Activated CD4-positive, alpha-beta T cell treated with anti-CD3 and anti-CD28 coated beads, Interleukin-2, amount 10 ng/mL, durations not matched to agents 7 days and 5 days (primary cell): ENCODE results near the gene PTPMT1. TPM values are rescaled to one million over a fixed set of nuclear protein-coding genes. Genes with fewer than 3 reads are reported as not detected.

ENCODE experiments used
- CTCF ChIA-PET: fragments of 350-600 bp; sonication (Branson Sonifier 250); formaldehyde crosslinking; loops from one replicate; lab custom pipeline; 2021; ENCODE audit warnings: antibody characterized with exemption; lab: Charles Lee
- POLR2A ChIA-PET: fragments of 350-600 bp; sonication (Branson Sonifier 250); formaldehyde crosslinking; loops from one replicate; lab custom pipeline; 2021; ENCODE audit warnings: antibody characterized with exemption; lab: Charles Lee
- DNase-seq: peaks from one replicate; pipeline ENCODE4 v3.0.0-alpha.2; 2020
- H3K27ac Mint-ChIP-seq: one replicate; pipeline ENCODE4 v1.8.0; 2021; ENCODE audit warnings: mild to moderate bottlenecking, moderate library complexity, mixed read lengths
- H3K27me3 Mint-ChIP-seq: one replicate; pipeline ENCODE4 v1.8.0; 2021; ENCODE audit warnings: mixed read lengths
- H3K36me3 Mint-ChIP-seq: one replicate; pipeline ENCODE4 v1.8.0; 2021; ENCODE audit warnings: low read depth, mixed read lengths
- H3K4me1 Mint-ChIP-seq: one replicate; pipeline ENCODE4 v1.8.0; 2021; ENCODE audit warnings: mixed read lengths
- H3K4me3 Mint-ChIP-seq: one replicate; pipeline ENCODE4 v1.8.0; 2021; ENCODE audit warnings: mild to moderate bottlenecking, moderate library complexity, mixed read lengths
- H3K9me3 Mint-ChIP-seq: one replicate; pipeline ENCODE4 v1.8.0; 2021; ENCODE audit warnings: mixed read lengths
- total RNA-seq, 2 experiments: library from RNA; stranded (reverse); gene quantifications; one replicate each; pipeline ENCODE4 v1.2.3, GENCODE V29; 2021

The PTPMT1 gene
- total RNA-seq, 2 experiments from 2014 or later = 34.2 to 40.5 TPM

- Mint-ChIP-seq H3K27me3 (no peaks in the 10 kb centered on the region), H3K4me3 (no peak overlapping the region), H3K27ac (no peak overlapping the region), H3K4me1 (peaks cover 20% of the 10 kb centered on the region), H3K9me3 (no peaks in the 10 kb centered on the region), H3K36me3 (peaks cover 45% of the 10 kb centered on the region)
- no peak for DNase-seq
- CTCF ChIA-PET = interaction anchor here (0.6 to 1.8 kb wide), 3 partner anchors 10 to 654 kb away, joined by 3 to 6 read pairs (median 3); no protein-coding TSS in a partner anchor
- POLR2A ChIA-PET = no interaction called here
Observed at GRCh38 chr11:47570651-47571356, 5.4 kb downstream of the PTPMT1 start.

- ChIA-PET CTCF (interaction anchor here (1.3 kb wide), 1 partner anchor 16 kb away, joined by 3 read pairs; no protein-coding TSS in a partner anchor), POLR2A (no interaction called here)
- Mint-ChIP-seq H3K27me3 (no peaks in the 10 kb centered on the region), H3K9me3 (no peaks in the 10 kb centered on the region), H3K4me1 (peaks cover 16% of the 10 kb centered on the region), H3K27ac (no peak overlapping the region), H3K4me3 (no peak overlapping the region), H3K36me3 (peaks cover 47% of the 10 kb centered on the region)
- DNase-seq = no peak
Observed at GRCh38 chr11:47571357-47571729, 5.9 kb downstream of the PTPMT1 start.

GRCh38 chr11:47571895-47572294 is 6.5 kb downstream of the PTPMT1 start:
- Mint-ChIP-seq H3K9me3 (no peaks in the 10 kb centered on the region), H3K27me3 (no peaks in the 10 kb centered on the region), H3K27ac (no peak overlapping the region), H3K4me3 (no peak overlapping the region), H3K36me3 (peaks cover 50% of the 10 kb centered on the region), H3K4me1 (peaks cover 11% of the 10 kb centered on the region)
- no peak for DNase-seq
- POLR2A ChIA-PET = no interaction called here
- CTCF ChIA-PET = interaction anchor here (1.3 to 1.4 kb wide), 2 partner anchors 15 to 17 kb away, joined by 3 read pairs; no protein-coding TSS in a partner anchor

GRCh38 chr11:47572715-47573255 is 7.4 kb downstream of the PTPMT1 start:
- H3K27ac Mint-ChIP-seq = no peak overlapping the region
- no peak overlapping the region for H3K4me3 Mint-ChIP-seq
- peaks cover 56% of the 10 kb centered on the region for H3K36me3 Mint-ChIP-seq
- H3K4me1 Mint-ChIP-seq = peaks cover 18% of the 10 kb centered on the region
- no peaks in the 10 kb centered on the region for H3K9me3 Mint-ChIP-seq
- ChIA-PET POLR2A (interaction anchor here (0.6 kb wide), 1 partner anchor 1002 kb away, joined by 3 read pairs; no protein-coding TSS in a partner anchor), CTCF (interaction anchor here (0.5 to 1.4 kb wide), 2 partner anchors 16 to 293 kb away, joined by 3 to 6 read pairs; no protein-coding TSS in a partner anchor)
- no peak for DNase-seq
- no peaks in the 10 kb centered on the region for H3K27me3 Mint-ChIP-seq

GRCh38 chr11:47573321-47573720 is 7.9 kb downstream of the PTPMT1 start:
- Mint-ChIP-seq H3K9me3 (no peaks in the 10 kb centered on the region), H3K36me3 (peaks cover 57% of the 10 kb centered on the region), H3K4me3 (no peak overlapping the region), H3K4me1 (peaks cover 22% of the 10 kb centered on the region), H3K27ac (no peak overlapping the region), H3K27me3 (no peaks in the 10 kb centered on the region)
- CTCF ChIA-PET = interaction anchor here (1.4 kb wide), 1 partner anchor 17 kb away, joined by 3 read pairs; no protein-coding TSS in a partner anchor
- no peak for DNase-seq
- POLR2A ChIA-PET = no interaction called here

- Mint-ChIP-seq H3K36me3 (peaks cover 54% of the 10 kb centered on the region), H3K27ac (peak overlapping the region; percentile 99), H3K27me3 (no peaks in the 10 kb centered on the region), H3K4me1 (peaks cover 38% of the 10 kb centered on the region), H3K4me3 (peak overlapping the region; percentile 94), H3K9me3 (no peaks in the 10 kb centered on the region)
- no peak for DNase-seq
- ChIA-PET POLR2A (interaction anchor here (0.6 to 1.1 kb wide), 3 partner anchors 11 to 43 kb away, joined by 3 read pairs; no protein-coding TSS in a partner anchor), CTCF (interaction anchor here (0.5 to 3.8 kb wide), 4 partner anchors 9 to 41 kb away, joined by 3 to 18 read pairs (median 6); partner anchors contain the start of genes CELF1 and PTPMT1)
Observed at GRCh38 chr11:47577460-47578041, 12.2 kb downstream of the PTPMT1 start.

GRCh38 chr11:47578524-47579494 is 13.4 kb downstream of the PTPMT1 start, which contains the start of the genes KBTBD4 and NDUFS3:
Gene KBTBD4 (minus strand): TSS chr11:47578970. CDS start chr11:47578951, 19 bp downstream.
Gene NDUFS3 (plus strand): TSS chr11:47579074. CDS start chr11:47579092, 18 bp downstream.
- CTCF ChIA-PET = interaction anchor here (0.9 to 3.8 kb wide), 5 partner anchors 8 to 137 kb away, joined by 3 to 18 read pairs (median 4); partner anchors contain the start of genes AGBL2 and CELF1
- Mint-ChIP-seq H3K4me1 (peaks cover 37% of the 10 kb centered on the region), H3K27me3 (no peaks in the 10 kb centered on the region), H3K36me3 (peaks cover 50% of the 10 kb centered on the region), H3K27ac (peak within 1 kb of the TSS; percentile 99), H3K9me3 (no peaks in the 10 kb centered on the region), H3K4me3 (peak within 1 kb of the TSS; percentile 94)
- POLR2A ChIA-PET = interaction anchor here (0.9 kb wide), 1 partner anchor 12 kb away, joined by 3 read pairs; no protein-coding TSS in a partner anchor
- peak; percentile 90 for DNase-seq

- ChIA-PET CTCF (interaction anchor here (0.5 to 0.7 kb wide), 3 partner anchors 46 to 98 kb away, joined by 3 to 4 read pairs (median 3); no protein-coding TSS in a partner anchor), POLR2A (no interaction called here)
- DNase-seq = no peak
- Mint-ChIP-seq H3K9me3 (no peaks in the 10 kb centered on the region), H3K27ac (no peak overlapping the region), H3K27me3 (no peaks in the 10 kb centered on the region), H3K4me3 (no peak overlapping the region), H3K4me1 (peaks cover 18% of the 10 kb centered on the region), H3K36me3 (peaks cover 29% of the 10 kb centered on the region)
Observed at GRCh38 chr11:47583844-47584243, 18.4 kb downstream of the PTPMT1 start.

- Mint-ChIP-seq H3K4me3 (no peak within 1 kb of the TSS), H3K9me3 (no peaks in the 10 kb centered on the region), H3K27ac (no peak within 1 kb of the TSS), H3K36me3 (peaks cover 24% of the 10 kb centered on the region), H3K4me1 (peaks cover 2% of the 10 kb centered on the region), H3K27me3 (no peaks in the 10 kb centered on the region)
- no peak for DNase-seq
- POLR2A ChIA-PET = no interaction called here
- CTCF ChIA-PET = interaction anchor here (0.5 kb wide), 1 partner anchor 22 kb away, joined by 3 read pairs; no protein-coding TSS in a partner anchor
Observed at GRCh38 chr11:47586098-47586855, 20.9 kb downstream of the PTPMT1 start, which contains the start of gene FAM180B. Gene FAM180B (plus strand): TSS chr11:47586678. CDS start chr11:47586769, 91 bp downstream.

- DNase-seq = no peak
- Mint-ChIP-seq H3K9me3 (no peaks in the 10 kb centered on the region), H3K27ac (no peak overlapping the region), H3K36me3 (peaks cover 16% of the 10 kb centered on the region), H3K27me3 (peaks cover under 1% of the 10 kb centered on the region), H3K4me3 (no peak overlapping the region), H3K4me1 (peaks cover 5% of the 10 kb centered on the region)
- POLR2A ChIA-PET = no interaction called here
- CTCF ChIA-PET = interaction anchor here (0.5 to 1.0 kb wide), 2 partner anchors 9 to 21 kb away, joined by 3 read pairs; partner anchors contain the start of genes KBTBD4 and NDUFS3
Observed at GRCh38 chr11:47587039-47587716, 21.8 kb downstream of the PTPMT1 start.
